Hypothalamus (tissue), 51 donors: Measurements from ENCODE around the gene SPG7.
A peak's percentile ranks its signal among the peaks of the same experiment; 100 is the strongest.
"Not testable (repeated sequence)": the region's sequence is repeated elsewhere in the genome, so short reads cannot be mapped to it uniquely, and the experiment has no call there.

Experiments used
- DNase-seq, 51 donors: peaks; one replicate each; lab custom pipeline; 2025; lab: John Stamatoyannopoulos, UW

Gene SPG7

DNA sequence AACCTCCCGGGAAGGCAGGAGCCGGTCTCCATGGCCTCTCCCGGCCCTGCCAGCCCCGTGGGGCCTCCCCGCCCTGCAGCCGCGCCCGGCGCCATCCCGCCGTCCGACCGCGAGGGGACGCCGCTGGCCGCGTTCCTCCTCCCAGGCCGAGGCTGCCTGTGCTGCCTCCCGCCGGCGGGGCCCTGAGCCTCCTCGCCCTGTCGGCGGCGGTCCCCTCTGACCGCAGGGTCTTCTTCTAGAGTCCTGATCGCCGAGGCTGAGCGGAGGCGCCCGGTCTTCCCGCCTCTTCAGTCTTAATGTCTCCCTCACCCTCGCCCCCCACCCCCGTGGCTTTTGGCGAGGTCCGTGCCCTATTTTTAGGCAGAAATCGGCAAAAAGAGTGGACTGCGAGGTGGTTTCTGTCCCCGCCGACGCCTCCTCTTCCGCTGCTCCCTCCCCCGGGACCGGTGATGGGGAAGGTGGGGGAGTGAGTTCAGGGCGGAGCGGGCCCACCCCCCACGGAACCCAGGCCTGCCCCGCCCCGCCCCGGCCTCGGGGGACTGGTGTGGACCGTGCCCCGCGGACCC is 66.6 kb downstream of the SPG7 start:
- DNase-seq, result peak in 1 of 51 donors; percentile 13

DNA sequence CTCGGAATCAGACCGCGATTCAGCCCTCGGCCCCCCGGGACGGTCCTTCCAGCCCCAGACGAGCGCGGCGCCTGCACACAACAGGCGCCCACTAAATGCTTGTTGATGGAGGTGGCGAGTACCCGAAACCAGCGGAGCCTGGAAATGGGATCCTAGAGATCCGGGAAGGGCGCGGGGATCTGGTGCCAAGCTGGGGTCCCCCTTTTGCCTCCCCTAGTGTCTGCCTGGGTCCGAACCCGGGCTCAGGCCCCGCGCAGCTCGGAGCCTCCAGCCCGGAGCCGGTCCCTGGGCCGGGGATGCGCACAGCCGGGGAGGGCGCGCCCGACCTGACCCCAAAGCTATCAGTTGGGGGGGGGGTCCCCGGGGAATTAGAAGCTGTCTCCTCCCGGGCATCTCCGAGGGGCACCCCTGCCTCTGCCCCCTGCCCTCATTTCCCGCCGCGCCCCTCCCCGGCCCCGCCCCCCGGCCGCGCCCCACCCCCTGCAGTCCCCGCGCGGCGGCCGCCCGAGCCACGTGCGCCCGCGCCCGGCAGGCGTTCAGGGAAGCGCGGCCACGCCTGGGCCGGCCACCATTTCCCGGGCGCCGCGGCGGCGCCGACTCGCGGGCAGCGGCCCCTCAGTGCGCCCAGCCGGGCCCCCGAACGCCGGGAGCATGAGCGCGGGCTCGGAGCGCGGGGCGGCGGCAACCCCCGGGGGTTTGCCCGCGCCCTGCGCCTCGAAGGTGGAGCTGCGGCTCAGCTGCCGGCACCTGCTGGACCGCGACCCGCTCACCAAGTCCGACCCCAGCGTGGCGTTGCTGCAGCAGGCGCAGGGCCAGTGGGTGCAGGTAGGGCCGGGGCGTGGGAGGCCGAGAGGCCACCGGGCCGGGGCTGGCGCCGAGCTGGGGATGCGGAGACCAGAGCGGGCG is 67.3 kb downstream of the SPG7 start, which contains the start of gene CPNE7:
Gene CPNE7, plus strand, starts transcription at position 512 of the 906 bp plus-strand sequence. Its CDS starts 140 bp downstream, at position 652.
- peak in 1 of 51 donors; percentile 18 for DNase-seq

DNA sequence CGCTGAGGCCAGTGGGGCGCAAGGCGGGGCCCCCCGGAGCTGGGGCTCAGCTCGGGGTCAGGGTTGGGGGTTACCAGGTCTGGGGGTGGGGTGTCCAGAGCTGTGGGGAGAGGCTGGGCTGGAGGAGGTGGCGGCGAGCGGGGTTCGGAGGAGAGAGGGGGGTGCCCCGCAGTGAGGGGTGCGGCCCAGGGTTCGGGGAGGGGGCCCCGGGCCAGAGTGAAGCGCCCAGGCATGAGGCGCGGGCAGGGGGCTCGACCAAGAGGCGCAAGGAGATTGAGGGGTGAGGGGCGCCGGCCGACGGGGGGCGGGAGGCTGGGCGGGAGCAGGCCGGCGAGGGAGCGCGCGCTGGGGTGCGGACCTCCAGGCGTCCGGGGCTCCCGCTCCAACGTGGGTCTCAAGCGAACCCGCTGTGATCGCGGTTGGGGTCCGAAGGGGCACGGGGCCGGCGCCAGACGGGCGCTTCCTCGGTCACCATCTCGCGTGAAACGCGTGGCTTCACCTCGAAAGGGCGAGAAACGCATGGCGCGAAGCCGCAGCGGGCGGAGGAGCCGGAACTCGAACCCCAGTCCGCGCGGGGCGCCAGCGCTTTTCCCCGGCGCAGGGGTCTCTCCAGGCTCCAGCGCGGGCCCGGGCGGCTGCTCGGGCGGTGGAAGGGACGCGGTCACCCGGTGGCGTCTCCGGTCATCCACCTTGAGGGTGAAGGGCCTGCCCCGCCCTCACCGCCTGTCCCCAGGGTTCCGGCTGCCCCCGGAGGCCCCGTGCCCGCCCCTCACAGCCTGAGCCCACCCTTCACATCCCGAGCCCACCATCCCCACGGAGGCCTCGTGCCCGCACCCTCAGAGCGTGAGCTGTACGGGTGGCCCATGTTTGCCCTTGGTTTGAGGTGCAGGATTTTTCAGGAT is 68.2 kb downstream of the SPG7 start:
- no peak for DNase-seq

DNA sequence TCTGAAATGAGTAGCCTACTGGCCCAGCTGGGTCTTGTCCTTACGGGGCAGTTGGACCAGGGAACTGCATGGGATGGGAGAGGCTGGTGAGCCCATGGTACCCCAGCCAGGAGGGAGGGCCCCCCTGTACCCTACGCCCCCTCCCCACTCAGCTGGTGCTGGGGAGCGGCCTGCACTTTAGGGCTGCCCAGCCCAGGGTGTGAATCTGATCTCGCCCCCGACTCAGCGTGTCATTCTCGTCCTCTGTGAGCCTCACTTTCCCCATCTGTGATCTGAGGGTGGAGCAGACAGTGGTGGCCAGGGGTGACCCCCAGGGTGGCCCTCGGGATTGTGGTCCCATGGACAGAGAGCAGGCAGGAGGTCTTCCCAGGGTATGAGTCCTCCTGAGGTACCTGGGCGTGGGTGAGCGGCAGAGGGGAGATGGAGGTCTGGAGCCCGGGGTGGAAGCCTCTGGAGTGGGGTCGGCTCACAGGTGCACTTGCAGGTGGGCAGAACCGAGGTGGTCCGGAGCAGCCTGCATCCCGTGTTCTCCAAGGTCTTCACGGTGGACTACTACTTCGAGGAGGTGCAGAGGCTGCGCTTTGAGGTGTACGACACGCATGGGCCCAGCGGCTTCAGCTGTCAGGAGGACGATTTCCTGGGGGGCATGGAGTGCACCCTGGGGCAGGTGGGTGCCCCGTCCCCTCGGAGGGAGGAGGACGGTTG is 69.0 kb downstream of the SPG7 start:
- DNase-seq, result no peak

DNA sequence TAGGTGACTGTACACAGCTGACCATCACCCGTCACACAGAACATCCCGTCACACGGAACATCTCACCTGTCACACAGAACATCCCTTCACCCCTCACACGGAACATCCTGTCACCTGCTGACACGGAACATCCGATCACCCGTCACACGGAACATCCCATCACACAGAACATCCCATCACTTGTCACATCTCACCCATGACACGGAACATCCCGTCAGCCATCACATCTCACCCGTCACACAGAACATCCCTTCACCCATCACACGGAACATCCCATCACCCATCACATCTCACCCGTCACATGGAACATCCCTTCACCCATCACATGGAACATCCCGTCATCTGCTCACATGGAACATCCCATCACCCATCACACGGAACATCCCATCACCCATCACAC is 71.1 kb downstream of the SPG7 start:
- DNase-seq, result no peak

DNA sequence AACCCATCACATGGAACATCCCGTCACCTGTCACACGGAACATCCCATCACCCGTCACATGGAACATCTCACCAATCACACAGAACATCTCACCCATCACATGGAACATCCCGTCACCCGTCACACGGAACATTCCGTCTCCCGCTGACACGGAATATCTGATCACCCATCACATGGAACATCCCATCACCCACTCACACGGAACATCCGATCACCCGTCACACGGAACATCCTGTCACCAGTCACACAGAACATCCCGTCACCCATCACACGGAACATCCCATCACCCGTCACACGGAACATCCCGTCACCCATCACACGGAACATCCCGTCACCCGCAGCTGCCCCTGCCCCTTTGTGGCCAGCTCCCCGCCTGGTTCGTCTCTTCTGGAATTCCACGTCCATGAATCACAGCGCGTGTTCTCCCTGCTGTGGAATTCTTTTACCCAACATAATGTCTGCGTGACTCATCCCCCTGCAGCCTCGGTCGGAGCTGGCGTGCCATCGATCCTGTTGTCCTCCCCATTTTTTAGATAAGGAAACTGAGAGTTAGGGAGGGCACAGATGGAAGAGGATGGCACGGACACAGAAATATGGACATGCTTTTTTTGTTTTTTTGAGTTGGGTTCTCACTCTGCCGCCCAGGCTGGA is 73.0 kb downstream of the SPG7 start:
- peak in 1 of 51 donors; percentile 43 for DNase-seq

DNA sequence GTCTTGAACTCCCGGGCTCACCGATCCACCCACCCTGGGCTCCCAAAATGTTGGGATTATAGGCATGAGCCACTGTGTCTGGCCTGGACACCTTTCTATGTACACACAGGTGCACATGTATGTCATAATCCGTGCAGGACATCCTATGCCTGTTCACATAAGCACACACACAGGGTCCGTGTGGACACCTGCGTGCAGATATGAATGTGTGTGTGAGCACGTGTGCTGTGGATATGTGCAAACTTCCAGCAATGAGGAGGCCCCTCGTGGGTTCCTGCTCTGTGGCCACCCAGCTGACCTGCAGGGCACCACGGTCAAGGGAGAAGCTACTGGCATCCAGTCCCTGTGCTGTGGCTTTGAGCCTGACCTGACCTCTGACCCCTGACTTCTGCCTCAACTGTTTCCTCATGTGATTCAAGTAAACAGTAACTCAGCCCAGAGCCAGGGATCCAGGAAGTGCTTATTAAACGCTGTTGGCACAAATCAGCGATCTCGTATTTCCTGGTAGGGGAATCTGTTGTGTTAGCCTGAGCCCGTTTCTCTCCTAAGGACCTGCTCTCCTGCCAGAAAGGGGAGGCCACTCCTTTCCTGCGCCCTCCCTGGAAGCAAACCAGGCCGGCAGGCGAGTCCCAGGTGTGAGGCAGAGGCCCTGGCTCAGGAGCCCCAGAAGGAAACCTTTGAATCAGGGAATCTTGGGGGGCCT is 73.8 kb downstream of the SPG7 start:
- no peak for DNase-seq

DNA sequence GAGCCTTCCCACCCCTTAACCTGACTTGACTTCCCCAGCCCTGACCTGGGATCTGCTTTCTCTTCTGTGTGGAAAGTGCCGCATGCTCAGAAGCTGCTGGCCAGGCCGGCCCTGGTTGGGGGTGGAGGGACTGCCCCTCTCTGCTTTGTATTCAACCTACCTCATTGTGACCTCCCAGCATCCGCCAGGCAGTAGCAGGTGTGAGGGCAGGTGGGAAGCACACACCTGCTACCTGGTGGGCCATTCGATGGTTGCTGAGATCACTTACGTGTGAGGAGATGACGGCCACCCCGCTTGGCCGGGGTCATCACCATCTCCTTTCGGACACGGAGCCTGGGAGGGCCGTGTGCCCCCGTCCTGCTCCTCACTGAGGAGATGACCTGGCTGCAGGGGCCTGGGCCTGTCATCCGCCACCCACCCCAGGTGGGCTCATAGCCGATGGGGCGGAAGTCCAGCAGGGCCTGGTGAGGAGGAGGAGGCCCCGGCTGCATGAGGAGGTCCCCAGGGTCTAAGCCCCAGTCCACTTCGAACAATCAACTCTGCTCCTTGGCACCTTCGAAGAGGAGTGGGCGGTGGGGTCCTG is 74.5 kb downstream of the SPG7 start:
- DNase-seq, result no peak

DNA sequence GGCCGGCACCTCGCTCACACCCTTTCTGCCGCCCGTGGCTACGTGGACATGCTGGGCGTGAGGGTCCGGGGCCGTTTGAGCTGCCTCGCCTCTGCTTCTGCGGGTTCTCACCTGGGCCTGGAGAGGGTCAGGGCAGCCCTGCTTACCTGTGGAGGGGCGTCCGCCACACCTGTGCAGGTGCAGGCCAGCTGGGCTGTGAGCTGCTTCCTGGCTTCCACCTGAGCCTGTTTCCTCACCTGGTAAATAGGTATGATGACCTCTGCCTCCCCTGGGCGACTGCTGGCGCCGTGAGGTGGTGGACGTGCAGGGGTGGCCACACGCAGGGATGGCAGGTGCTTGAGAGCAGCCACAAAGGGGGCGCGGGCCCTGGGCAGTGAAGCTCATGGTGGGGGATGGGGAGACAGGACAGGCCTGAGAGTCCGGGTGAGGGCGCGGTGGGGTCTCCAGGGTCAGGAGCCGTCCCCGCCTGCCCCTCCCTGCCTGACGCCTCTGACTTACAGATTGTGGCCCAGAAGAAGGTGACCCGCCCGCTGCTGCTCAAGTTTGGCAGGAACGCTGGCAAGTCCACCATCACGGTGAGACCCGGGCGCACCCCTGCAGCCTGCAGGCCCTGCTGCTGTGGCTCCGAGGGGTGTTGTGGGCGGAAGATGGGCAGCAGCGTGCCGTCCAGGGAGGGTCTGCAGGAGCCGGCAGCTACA is 75.1 kb downstream of the SPG7 start:
- no peak for DNase-seq

DNA sequence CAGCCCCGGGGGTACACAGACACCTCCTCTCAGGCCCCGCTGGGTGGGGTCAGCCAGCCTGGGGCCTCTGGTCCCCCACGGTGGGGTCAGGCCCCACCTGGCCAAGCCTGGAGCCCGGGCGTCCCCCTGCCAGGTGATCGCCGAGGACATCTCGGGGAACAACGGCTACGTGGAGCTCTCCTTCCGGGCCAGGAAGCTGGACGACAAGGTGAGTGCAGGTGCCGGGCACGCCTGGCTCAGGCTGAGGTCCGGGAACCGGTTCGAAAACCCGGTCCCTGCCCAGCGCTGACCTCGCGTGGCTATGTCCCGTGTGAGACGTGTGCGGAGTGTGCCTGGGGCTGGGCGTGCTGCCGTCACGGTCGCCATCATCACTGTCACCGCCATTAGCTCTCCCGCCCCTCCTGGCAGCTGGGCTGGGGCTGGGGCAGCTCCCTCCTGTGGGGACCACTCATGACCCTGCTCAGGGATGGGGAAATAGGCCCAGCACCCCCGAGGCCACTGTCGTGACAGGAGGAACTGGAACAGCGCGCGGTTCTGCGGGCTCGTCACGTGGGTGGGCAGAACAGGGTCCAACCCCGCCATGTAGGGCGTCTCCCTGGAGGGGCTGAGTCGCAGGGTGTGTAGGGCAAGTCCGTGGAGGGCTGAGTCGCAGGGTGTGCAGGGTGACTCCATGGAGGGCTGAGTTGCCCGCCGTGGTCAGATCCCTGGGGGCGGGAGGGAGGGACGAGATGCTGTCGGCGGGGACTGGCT is 75.9 kb downstream of the SPG7 start:
- DNase-seq, result no peak

DNA sequence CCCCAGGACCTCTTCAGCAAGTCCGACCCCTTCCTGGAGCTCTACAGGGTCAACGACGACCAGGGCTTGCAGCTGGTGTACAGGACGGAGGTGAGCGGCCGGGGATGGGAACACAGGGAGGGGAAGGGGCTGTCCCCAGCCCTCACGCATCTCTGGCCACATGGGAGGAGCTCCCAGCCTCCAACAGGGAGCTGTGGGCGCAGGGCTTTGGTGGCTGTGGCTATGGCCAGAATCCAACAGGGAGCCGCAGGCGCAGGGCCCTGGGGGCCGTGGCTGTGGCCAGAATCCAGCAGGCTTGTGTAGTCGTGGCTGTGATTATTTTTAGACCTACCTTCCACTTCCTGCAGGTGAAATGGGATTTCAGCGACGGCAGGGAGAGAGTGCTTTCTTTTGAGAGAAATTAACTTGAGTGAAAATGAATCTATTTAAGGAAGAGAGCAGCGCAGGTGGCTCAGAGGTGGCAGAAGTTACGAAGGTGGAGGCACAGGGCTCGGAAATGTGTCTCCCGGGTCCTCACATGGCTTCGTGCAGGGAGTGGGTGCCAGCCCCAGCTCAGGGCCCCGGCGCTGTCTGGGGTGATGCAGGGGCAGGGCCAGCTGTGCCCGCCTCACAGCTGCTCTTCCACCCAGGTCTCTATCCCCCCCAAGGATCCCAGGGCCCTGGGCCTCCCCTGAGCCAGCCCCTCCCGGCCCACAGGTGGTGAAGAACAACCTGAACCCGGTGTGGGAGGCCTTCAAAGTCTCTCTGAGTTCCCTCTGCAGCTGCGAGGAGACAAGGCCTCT is 76.8 kb downstream of the SPG7 start:
- DNase-seq, result peak in 1 of 51 donors; percentile 22

DNA sequence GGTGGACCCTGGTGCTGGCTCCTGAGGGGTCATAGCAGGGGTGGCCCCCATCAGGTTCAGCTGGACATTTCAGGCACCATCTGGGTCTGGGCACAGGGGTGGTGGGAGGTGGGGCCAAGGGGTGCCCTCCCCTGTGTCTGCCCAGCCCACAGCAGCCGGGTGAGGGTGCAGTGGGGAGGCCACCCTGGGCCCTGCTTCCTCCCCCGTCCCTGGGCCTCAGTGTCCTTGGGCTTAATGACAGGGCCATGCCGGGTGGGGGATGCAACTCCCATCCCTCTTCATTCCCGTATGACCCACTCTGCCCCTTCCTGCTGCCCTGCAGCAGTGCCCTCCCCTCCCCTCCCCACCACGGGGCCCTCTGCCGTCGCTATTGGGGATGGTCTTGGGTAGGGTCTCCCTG is 78.0 kb downstream of the SPG7 start:
- no peak for DNase-seq

DNA sequence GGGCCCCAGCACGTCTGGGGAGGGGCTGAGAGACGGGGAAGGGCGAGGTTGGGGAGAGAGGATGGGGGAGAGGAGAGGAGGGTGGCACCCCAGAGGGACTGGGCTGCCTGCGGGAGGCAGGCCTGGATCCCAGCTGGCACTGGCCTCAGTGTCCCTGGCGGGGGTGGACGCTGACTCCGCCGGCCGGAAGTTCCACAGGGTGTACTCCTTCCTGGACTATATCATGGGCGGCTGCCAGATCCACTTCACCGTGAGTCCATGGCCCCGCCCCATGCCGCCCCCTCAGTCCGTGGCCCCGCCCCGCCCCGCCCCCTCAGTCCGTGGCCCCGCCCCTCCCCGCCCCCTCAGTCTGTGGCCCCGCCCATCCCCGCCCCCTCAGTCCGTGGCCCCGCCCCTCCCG is 78.7 kb downstream of the SPG7 start:
- DNase-seq, result no peak

DNA sequence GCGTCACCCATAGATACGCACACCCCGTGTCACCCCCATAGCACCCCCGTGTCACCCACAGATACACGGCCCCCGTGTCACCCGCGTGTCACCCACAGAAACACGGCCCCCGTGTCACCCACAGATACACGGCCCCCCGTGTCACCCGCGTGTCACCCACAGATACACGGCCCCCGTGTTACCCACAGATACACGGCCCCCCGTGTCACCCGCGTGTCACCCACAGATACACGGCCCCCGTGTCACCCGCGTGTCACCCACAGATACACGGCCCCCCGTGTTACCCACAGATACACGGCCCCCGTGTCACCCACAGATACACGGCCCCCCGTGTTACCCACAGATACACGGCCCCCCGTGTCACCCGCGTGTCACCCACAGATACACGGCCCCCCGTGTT is 79.5 kb downstream of the SPG7 start:
- not testable (repeated sequence) for DNase-seq

DNA sequence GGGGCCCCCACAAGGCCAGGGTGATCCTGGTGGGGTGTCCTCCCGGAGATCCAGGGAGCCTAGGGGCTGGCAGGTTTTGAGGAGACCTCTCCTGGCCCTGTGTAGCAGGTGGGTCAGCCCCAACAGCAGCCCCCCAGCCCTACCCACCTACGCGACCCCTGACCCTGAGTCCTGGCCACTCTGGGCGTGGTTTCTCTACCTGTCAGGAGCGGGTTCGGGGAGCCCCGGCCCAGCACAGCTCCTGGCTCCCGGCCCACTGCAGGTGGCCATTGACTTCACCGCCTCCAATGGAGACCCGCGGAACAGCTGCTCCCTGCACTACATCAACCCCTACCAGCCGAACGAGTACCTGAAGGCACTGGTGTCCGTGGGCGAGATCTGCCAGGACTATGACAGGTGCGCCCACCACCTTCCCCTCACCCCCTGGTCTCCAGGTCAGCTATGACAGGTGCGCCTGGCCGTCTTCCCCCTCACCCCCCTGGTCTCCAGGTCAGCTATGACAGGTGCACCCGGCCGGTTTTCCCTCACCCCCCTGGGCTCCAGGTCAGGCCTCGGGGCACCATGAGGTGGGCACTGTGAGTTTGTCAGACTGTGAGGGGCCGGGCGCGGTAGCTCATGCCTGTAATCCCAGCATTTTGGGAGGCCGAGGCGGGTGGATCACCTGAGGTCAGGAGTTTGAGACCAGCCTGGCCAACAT is 80.4 kb downstream of the SPG7 start:
- no peak for DNase-seq
